Right lobe of liver (tissue), 4 donors: Measurements from ENCODE around the gene TRAF4.

Experiments
- CTCF ChIP-seq, 4 donors: fragments of 200-600 bp in 3 of 4; fragments of 450-650 bp in 1 of 4; IDR thresholded peaks; one replicate each; pipeline versions ENCODE4 v1.5.1 to v1.8.0; 2016 to 2022; ENCODE audit warnings: antibody characterized with exemption in 4 of 4, mild to moderate bottlenecking in 2 of 4
- POLR2A ChIP-seq: fragments of 450-650 bp; IDR thresholded peaks from one replicate; pipeline ENCODE4 v1.6.1; 2017; ENCODE audit warnings: antibody characterized with exemption, mild to moderate bottlenecking
- donor health status: DM: no; HTN: no; CAD: no.
- donor health status: DM: no; HTN: no; CAD: no.
- donor health status: DM: no; HTN: yes; CAD: no.

- TF ChIP-seq CTCF (IDR thresholded peaks at IDR 0.05) (no peak), POLR2A (no peak)
Measured at GRCh38 chr17:28755486-28755885, 11.7 kb downstream of the TRAF4 start.
